ENCODE measurements around the gene PLEKHH1.
"Not testable (repeated sequence)": the region's sequence is repeated elsewhere in the genome, so short reads cannot be mapped to it uniquely, and the experiment has no call there.

Gene PLEKHH1

DNA sequence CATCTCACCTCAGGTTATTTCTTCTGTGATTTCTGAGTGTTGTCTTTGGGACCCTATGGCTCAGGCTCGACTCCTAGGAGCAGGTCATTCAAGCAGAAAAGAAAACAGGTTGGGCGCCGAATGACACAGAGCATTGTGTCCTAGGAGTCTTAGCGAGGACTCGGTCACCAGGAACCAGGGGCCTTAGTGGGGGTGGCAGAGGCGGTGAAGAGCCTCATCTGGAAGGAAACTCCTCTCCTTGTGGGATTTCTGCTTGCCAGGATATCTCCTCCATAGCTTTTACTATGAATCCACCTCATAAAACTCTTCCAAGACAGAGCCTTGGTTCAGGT, 630 bp downstream of the PLEKHH1 start:
- no peak for DNase-seq (ENCODE audit: low spot score)

DNA sequence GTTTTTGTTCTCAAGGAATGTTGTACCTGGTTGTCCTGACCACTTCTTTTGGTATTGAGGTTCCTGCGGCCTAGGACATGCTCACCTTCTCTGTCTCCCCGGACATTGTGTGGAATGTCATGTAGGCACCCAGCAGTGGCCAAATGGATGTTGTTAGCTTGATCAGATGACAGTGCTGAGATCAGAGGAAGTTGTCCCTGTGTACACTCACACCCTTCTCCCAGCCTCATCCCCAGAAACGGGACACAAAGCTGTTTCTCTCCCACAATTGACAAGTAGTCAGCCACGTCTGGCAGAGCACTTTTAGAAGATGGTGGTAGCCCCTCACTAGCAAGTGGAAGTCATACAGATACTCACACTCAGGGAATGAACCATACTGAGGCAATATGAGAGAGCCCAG, 3.0 kb downstream of the PLEKHH1 start:
- DNase-seq (ENCODE audit: low spot score), result no peak

DNA sequence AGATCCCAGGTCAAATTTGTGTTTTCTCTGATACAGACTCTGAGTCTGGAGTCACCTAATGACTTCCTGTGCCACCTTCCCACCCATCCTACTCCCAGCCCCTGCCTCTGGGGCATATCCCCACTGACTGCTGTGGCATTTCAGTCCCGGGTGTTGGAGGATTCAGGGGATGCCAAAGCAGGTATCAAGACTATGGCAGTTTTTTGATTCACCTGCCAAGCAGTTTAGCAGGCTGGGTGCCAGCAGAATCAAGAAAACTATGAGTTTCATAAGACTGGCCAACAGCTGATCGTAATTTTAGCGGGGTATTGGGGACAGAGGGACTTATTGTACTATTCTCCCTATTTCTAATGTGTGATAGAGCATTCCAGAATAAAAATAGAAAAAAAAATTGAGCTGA, 4.6 kb downstream of the PLEKHH1 start:
- no peak for DNase-seq (ENCODE audit: low spot score)

- no peak for DNase-seq (ENCODE audit: low spot score)
Measured at GRCh38 chr14:67538501-67538900, 5.4 kb downstream of the PLEKHH1 start.

GRCh38 chr14:67539116-67539515, 6.0 kb downstream of the PLEKHH1 start:
- no peak for DNase-seq (ENCODE audit: low spot score)

DNA sequence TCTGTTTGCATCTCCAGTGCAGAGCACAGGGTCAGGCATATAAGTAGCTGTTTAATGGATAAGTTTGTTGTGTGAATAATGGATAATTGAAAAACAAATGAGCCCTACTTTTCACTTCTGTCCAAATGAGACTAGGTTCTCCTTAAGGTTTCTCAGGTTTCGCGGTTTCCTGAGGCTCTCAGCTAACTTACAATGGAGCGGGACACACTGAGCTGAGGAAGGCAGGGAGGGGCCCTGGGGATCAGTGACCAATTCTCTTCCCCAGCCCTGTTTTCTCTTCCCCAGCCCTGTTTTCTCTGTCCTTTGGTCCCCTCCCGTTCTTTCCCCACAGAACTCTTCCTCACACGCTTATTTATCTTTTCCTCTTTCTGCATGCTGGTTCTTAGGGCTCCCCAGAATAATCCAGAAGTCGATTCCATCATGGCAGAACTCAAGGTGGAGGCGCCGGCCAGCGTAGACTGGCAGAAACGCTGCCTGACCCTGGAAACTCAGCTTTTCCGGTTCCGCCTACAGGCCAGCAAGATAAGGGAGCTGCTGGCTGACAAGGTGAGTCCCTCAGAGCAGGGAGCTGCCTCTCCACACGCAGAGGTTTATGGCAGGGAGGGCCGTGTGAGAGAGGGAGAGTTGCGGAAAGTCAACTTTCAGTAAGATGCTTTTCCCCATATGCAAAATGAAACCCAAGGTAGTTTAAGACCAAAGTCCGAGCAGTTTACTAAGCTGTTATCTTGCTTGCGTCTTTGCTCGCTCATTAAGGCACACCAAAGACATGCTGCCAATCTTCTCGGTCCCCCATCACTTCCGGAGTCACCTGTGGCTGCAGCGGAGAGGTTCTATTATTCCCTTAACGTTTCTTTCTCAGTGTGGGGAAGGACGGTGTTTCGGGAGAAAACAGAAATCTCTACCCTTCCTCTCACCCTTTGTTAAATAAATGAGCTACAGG, 8.6 kb downstream of the PLEKHH1 start:
- peak; percentile 7 for DNase-seq (ENCODE audit: low spot score)

DNA sequence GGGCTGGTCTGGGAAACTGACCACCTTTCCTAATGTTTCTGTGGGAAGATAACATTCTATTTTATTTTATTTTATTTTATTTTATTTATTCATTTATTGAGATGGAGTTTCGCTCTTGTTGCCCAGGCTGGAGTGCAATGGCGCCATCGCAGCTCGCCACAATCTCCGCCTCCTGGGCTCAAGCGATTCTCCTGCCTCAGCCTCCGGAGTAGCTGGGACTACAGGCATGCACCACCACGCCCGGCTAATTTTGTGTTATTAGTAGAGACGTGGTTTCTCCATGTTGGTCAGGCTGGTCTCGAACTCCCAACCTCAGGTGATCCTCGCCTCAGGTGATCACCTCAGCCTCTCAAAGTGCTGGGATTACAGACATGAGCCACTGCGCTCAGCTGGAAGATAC, 9.5 kb downstream of the PLEKHH1 start:
- not testable (repeated sequence) for DNase-seq (ENCODE audit: low spot score)

DNA sequence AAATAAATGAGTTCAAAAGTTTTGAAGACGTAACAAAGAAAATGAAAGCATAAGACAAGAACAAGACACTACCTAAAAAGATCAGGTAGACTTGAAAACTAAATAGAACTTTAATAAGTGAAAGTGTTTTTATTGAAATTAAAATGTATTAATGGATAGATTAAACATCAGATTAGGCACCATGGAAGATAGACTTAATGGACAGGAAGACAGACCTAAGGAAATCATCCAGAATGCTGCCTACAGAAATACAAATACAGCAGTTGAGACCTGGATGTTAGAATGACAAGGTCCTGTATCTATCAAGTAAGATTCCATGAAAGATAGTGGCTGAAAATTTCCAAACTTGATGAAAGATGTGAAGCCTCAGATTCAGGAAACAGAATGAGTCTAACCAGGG, 11.5 kb downstream of the PLEKHH1 start:
- no peak for DNase-seq (ENCODE audit: low spot score)

DNA sequence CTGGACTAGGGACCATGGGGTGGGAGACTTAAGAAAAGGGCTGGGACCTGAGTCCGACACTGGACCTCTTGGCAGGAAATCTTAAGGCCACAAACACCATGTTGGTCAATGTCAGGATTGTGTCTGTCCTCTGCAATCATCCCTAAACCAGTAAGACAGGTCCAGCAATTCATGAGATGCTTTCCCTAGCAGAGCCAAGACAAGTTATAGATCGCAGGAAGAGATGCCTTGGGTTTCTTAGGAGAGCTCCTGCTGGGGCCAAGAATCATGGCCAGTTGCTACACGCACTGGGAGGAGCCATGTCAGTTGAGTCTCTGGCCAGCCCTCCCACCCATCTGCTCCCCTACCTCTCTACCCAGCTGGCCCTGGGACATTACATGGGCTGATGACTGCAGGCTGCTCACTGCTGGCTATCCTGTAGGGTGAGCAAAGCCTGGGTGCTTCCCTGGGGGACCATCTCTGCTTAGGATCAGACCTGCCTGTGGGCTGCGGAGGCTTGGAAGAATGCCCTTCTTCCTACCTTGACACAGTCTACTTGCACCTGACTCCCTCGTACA, 14.2 kb downstream of the PLEKHH1 start:
- DNase-seq (ENCODE audit: low spot score), result no peak

DNA sequence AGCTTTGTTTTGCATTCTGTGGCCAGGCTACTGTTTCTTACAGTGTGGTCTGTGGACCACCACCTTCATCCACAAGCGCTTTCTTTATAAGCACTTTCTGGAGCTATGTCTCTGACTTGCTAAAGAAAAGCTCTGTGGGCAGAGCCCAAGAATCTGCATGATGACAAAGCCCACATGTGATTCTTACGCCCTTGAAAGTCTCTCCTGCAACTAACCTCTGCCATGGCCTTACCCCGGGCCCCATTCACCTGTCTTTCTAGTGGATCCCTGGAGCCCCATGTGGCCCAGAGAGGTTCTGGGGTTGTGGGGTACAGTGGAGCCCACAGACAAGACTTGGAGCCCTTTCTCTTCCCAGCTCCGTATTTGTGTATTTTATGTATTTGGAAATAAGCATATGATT, 16.6 kb downstream of the PLEKHH1 start:
- DNase-seq (ENCODE audit: low spot score), result no peak

DNA sequence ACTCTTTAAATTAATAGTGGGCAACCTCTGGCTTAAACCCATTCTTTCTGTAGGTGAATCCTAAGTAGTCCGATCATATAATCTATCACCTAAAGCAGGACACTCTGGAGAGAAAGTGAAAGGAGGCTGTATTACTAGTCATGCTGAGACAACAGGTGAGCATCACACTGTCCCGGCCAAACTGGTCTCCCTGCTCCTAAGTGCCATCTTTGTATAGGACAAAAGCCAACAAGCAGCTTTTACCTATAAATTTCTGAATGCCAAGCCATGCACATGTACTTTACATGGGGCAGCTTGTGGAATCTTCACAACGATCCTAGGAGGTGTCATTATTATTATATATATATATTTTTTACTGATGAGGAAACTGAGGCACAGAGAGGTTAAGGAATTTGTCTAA, 18.0 kb downstream of the PLEKHH1 start:
- no peak for DNase-seq (ENCODE audit: low spot score)

DNA sequence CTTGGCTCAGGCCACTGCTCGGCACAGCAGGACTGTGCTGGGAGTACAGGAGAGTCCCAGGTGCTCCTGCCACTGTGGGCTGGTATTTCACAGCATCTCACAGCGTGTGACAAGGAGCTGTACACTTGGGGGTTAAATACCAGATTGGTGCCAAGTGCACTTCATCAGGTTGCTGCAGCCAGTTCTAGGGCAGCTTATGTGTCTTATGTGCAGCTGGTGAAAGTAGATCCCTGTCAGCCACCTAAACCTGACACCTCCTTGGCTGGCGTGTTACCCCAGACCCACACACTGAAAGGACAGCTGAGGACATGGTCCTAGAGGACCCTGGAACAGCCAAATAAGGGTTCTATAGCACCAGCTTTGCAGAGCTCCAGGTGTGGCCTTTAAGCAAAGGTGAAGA, 18.9 kb downstream of the PLEKHH1 start:
- DNase-seq (ENCODE audit: low spot score), result no peak

GRCh38 chr14:67553547-67553946, 20.5 kb downstream of the PLEKHH1 start:
- no peak for DNase-seq (ENCODE audit: low spot score)

- no peak for DNase-seq (ENCODE audit: low spot score)
Measured at GRCh38 chr14:67554341-67554740, 21.3 kb downstream of the PLEKHH1 start.

DNA sequence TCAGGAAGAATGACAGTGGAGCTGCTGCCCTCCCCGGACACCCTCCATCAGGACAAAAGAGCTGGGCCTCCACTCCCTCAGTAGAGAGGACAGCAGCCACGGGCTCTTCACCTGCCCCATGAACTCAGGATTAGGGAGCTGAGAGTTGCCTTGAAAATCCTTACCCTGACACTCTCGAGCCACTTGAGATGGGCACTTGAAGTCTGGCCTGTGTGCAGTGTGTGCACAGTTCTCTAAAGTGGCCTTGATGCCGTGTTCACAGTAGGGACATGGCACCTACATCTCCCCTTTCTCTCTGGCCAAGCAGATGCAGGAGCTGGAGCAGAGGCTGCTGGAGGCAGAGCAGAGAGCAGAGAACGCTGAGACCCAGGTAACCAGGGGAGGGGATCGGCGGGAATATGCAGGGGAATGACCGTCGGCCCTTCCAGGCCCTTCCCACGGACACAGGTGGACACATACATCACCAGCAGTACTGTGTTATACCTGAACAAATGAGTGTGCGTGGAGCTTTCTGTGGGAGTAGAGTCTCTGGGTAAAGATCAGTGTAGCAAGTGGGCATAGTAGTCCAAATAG, 22.5 kb downstream of the PLEKHH1 start:
- DNase-seq (ENCODE audit: low spot score), result no peak

GRCh38 chr14:67556671-67557070, 23.6 kb downstream of the PLEKHH1 start:
- DNase-seq (ENCODE audit: low spot score), result no peak

GRCh38 chr14:67557118-67557517, 24.0 kb downstream of the PLEKHH1 start:
- no peak for DNase-seq (ENCODE audit: low spot score)

DNA sequence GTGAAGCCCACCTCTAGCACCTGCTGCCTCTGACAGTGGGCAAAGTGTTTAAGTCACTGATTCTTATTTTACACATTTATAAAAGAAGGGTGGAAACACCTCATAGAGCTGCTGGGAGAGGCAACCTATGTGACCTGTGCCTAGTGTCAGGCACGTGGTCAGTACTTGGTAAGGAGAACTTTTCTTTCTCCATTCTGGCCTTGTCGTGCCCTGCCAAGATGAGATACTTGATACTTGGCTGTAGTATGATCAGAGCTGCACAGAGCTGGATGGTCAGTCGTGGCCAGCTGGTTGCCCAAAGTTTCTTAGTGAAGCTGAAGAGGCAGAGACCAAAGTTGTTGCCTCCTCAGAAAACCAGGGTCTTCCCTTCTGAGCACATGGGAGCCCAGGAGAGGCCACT, 24.6 kb downstream of the PLEKHH1 start:
- no peak for DNase-seq (ENCODE audit: low spot score)

- no peak for DNase-seq (ENCODE audit: low spot score)
Measured at GRCh38 chr14:67559639-67560038, 26.5 kb downstream of the PLEKHH1 start.

DNA sequence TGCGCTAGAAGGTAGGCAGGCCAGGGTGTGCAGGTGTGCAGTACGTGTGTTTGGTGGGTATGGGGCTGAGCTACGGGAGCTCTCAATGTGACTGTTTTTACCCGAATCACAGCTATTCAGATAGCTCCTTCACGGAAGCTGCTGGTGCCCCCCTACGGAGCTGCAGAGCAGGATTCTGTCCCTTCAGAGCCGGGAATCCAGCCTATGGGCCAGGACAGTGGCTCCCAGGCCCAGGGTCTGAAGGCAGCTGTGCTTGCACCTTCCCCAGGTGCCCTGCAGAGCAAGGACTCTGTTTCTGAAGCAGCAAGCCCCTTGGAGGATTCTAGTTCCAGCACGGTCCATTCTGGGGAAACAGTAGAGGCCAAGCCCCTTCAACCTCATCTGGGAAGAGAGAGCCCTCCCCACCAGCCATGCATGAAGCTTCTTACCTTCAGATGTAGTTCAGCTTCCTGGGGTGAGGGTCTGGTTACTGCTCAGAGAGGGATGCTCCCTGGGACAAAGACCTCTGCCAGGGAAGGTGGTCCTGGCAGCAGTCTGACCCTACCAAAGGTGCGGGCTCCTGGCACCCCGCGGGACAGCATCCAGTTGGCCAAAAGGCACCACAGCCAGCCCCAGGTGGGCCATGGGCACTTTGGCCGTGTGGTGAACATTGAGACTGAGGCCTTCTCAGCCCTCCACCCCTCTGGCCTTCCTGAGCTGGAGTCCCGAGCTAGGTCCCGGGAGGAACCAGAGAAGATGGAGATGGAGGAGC, 29.1 kb downstream of the PLEKHH1 start:
- DNase-seq (ENCODE audit: low spot score), result no peak

DNA sequence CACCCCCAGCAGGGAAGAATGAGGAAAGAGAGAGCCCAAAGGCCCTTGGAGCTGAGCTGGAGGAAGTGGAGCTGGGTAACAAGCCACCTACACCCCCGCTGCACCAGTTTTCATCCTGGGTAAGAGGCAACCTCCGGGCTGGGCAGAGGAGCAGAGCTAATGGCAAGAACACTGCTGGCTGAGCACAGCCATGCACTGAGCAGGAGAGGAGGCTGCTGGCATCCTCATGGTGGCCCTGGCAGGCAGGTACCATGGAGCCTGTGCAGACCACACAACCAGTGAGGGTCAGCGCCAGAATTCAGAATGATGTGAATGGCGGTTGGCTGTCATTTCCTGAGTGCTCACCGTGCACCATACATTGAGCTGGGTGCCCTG, 29.7 kb downstream of the PLEKHH1 start:
- DNase-seq (ENCODE audit: low spot score), result no peak

- DNase-seq (ENCODE audit: low spot score), result no peak
Measured at GRCh38 chr14:67564236-67564635, 31.1 kb downstream of the PLEKHH1 start.

GRCh38 chr14:67566908-67567307, 33.8 kb downstream of the PLEKHH1 start:
- DNase-seq (ENCODE audit: low spot score), result no peak
